ENCODE results near the gene CEP162.
"Not testable (repeated sequence)": the region's sequence is repeated elsewhere in the genome, so short reads cannot be mapped to it uniquely, and the experiment has no call there.

The CEP162 gene

GRCh38 chr6:84137989-84138575 lies 89.4 kb downstream of the CEP162 start:
- DNase-seq = no peak

- no peak for DNase-seq
Observed at GRCh38 chr6:84137051-84137375, 90.4 kb downstream of the CEP162 start.

GRCh38 chr6:84136364-84137050 lies 90.9 kb downstream of the CEP162 start:
- DNase-seq = no peak

- no peak for DNase-seq
Observed at GRCh38 chr6:84135291-84135690, 92.2 kb downstream of the CEP162 start.

GRCh38 chr6:84133385-84133784 lies 94.1 kb downstream of the CEP162 start:
- DNase-seq = not testable (repeated sequence)

GRCh38 chr6:84129588-84129987 lies 97.9 kb downstream of the CEP162 start:
- not testable (repeated sequence) for DNase-seq

GRCh38 chr6:84123186-84123585 lies 104.3 kb downstream of the CEP162 start:
- no peak for DNase-seq

GRCh38 chr6:84119277-84119676 lies 108.2 kb downstream of the CEP162 start:
- no peak for DNase-seq

GRCh38 chr6:84118191-84118590 lies 109.3 kb downstream of the CEP162 start:
- no peak for DNase-seq

- not testable (repeated sequence) for DNase-seq
Observed at GRCh38 chr6:84114933-84115594, 112.4 kb downstream of the CEP162 start.

- not testable (repeated sequence) for DNase-seq
Observed at GRCh38 chr6:84111351-84111750, 116.1 kb downstream of the CEP162 start.

GRCh38 chr6:84107495-84107894 lies 119.9 kb downstream of the CEP162 start:
- DNase-seq = no peak

GRCh38 chr6:84105215-84105924 lies 122.1 kb downstream of the CEP162 start:
- not testable (repeated sequence) for DNase-seq

GRCh38 chr6:84103029-84103428 lies 124.4 kb downstream of the CEP162 start:
- no peak for DNase-seq

- no peak for DNase-seq
Observed at GRCh38 chr6:84095156-84095555, 132.3 kb downstream of the CEP162 start.

- DNase-seq = no peak
Observed at GRCh38 chr6:84093441-84094435, 133.7 kb downstream of the CEP162 start.

GRCh38 chr6:84089552-84089951 lies 137.9 kb downstream of the CEP162 start:
- no peak for DNase-seq

GRCh38 chr6:84089081-84089480 lies 138.4 kb downstream of the CEP162 start:
- DNase-seq = no peak

GRCh38 chr6:84086545-84087429 lies 140.7 kb downstream of the CEP162 start:
- no peak for DNase-seq

GRCh38 chr6:84086056-84086455 lies 141.4 kb downstream of the CEP162 start:
- no peak for DNase-seq

GRCh38 chr6:84084705-84085104 lies 142.7 kb downstream of the CEP162 start:
- DNase-seq = not testable (repeated sequence)
